ENCODE data around the gene OR52I1.

DNA sequence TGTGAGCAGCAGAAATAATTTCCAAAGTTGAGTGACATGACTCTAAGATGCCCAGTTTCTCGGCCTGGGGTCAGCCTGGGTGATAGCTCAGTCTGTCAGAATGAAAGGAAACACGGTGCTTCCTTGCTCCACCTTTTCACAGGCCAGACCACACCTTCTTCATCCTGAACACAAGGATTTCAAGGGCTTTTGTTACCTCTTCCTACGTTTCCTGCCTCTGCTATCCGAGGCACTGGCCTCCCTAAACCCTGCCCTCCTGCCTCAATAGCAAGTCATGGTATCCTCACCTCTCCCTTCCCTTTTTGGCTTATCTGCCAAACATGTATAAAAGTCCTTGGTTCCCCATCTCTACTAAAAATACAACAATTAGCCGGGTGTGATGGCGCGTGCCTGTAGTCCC lies 48.2 kb downstream of the OR52I1 start:
- TF ChIP-seq, protein P1, sequence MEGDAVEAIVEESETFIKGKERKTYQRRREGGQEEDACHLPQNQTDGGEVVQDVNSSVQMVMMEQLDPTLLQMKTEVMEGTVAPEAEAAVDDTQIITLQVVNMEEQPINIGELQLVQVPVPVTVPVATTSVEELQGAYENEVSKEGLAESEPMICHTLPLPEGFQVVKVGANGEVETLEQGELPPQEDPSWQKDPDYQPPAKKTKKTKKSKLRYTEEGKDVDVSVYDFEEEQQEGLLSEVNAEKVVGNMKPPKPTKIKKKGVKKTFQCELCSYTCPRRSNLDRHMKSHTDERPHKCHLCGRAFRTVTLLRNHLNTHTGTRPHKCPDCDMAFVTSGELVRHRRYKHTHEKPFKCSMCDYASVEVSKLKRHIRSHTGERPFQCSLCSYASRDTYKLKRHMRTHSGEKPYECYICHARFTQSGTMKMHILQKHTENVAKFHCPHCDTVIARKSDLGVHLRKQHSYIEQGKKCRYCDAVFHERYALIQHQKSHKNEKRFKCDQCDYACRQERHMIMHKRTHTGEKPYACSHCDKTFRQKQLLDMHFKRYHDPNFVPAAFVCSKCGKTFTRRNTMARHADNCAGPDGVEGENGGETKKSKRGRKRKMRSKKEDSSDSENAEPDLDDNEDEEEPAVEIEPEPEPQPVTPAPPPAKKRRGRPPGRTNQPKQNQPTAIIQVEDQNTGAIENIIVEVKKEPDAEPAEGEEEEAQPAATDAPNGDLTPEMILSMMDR (conservative IDR thresholded peaks at IDR 0.05; ENCODE audit: low read depth, low read length), result no peak
- no peak for TF ChIP-seq EZH2 (IDR thresholded peaks at IDR 0.05; ENCODE audit: borderline replicate concordance, low read depth, low read length, poor library complexity, severe bottlenecking)
